ENCODE data around the gene LDHD.

DNA sequence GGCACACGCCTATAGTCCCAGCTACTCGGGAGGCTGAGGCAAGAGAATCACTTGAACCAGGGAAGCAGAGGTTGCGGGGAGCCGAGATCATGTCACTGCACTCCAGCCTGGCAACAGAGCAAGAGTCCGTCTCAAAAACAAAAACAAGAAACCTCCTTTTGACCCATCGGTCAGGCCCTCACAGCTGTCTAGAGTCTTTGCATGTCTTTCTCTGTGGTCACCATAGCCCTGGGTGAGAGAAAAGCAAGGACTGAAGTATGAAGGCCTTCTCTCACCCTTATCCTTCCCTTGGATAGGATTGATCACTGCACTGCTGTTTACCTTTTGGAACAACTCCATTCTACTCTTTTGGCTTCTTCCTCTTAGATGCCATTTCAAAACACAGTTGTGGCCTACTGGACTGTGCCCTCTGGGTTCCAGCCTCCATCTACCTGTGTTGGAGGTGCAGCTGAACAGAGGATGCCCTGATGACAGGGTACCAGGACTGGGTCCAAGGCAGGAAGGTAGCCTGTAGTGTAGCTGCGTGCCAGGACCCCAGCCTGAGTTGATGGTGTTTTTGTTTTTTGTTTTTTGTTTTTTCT is 37.1 kb downstream of the LDHD start:
- TF ChIP-seq TAF1 (IDR thresholded peaks at IDR 0.05; ENCODE audit: low read depth, low read length) (no peak), POLR2AphosphoS5 (IDR thresholded peaks at IDR 0.05; ENCODE audit: low read depth, low read length) (no peak), POLR2A (IDR thresholded peaks at IDR 0.05; ENCODE audit: low read depth, low read length) (no peak)
